ENCODE results near the gene RAB11FIP4. TPM values are rescaled to one million over a fixed set of nuclear protein-coding genes. Genes with fewer than 3 reads are reported as not detected.

The RAB11FIP4 gene
- total and polyA plus RNA-seq, 8 donors, result 6.5 to 42.7 (median 24.5) TPM

- TF ChIP-seq CTCF (IDR thresholded peaks at IDR 0.05), result no peak
- DNase-seq (no peak), ATAC-seq (peak in 2 of 4 donors; percentile 12 to 17), FAIRE-seq (no peak)
- no peaks in the 10 kb centered on the region for H3K27me3 ChIP-seq
- no peaks in the 10 kb centered on the region for H3K36me3 ChIP-seq
- peak overlapping the region; percentile 39 to 90 (median 80) for H3K27ac ChIP-seq
- intact Hi-C loops (cut with DNase I), result no loop called here
- 28 to 33% methylated on average over 8 of the region's 8 CpGs for WGBS, 2 donors
- H3K9me3 ChIP-seq, result no peaks in the 10 kb centered on the region
- peaks cover 9 to 48% (median 28%) of the 10 kb centered on the region in 3 donors for H3K4me1 ChIP-seq
- peak overlapping the region in 1 of 4 donors; percentile 67 for H3K4me3 ChIP-seq
Measured at GRCh38 chr17:31562376-31562840, 170.9 kb downstream of the RAB11FIP4 start.

GRCh38 chr17:31564291-31564690, 172.8 kb downstream of the RAB11FIP4 start:
- TF ChIP-seq CTCF (IDR thresholded peaks at IDR 0.05), result no peak
- 88 to 90% methylated on average over 8 of the region's 8 CpGs for WGBS, 2 donors
- H3K27me3 ChIP-seq, result no peaks in the 10 kb centered on the region
- H3K4me3 ChIP-seq, result no peak overlapping the region
- H3K36me3 ChIP-seq, result no peaks in the 10 kb centered on the region
- no peak for ATAC-seq
- peaks cover 10 to 48% (median 30%) of the 10 kb centered on the region in 3 donors for H3K4me1 ChIP-seq
- intact Hi-C loops (cut with DNase I), result no loop called here
- no peak for DNase-seq
- peak overlapping the region in 3 of 4 donors; percentile 1 to 69 (median 63) for H3K27ac ChIP-seq
- no peak for FAIRE-seq
- H3K9me3 ChIP-seq, result no peaks in the 10 kb centered on the region

- intact Hi-C loops (cut with DNase I), result no loop called here
- TF ChIP-seq CTCF (IDR thresholded peaks at IDR 0.05), result no peak
- DNase-seq, result no peak
- H3K27me3 ChIP-seq, result no peaks in the 10 kb centered on the region
- WGBS, 2 donors, result 63% methylated on average over 6 of the region's 6 CpGs
- no peaks in the 10 kb centered on the region for H3K36me3 ChIP-seq
- H3K4me1 ChIP-seq, result peaks cover 5 to 45% (median 30%) of the 10 kb centered on the region in 3 donors
- no peaks in the 10 kb centered on the region for H3K9me3 ChIP-seq
- FAIRE-seq, result no peak
- H3K4me3 ChIP-seq, result no peak overlapping the region
- peak in 3 of 4 donors; percentile 29 to 45 (median 32) for ATAC-seq
- H3K27ac ChIP-seq, result peak overlapping the region in 2 of 4 donors; percentile 63 to 69
Measured at GRCh38 chr17:31564883-31565301, 173.4 kb downstream of the RAB11FIP4 start.

- Histone ChIP-seq H3K36me3 (no peaks in the 10 kb centered on the region), H3K27me3 (no peaks in the 10 kb centered on the region), H3K4me1 (peaks cover 3 to 39% (median 33%) of the 10 kb centered on the region in 3 donors), H3K9me3 (no peaks in the 10 kb centered on the region), H3K27ac (peak overlapping the region in 2 of 4 donors; percentile 63 to 69), H3K4me3 (no peak overlapping the region)
- no peak for DNase-seq
- 95 to 97% methylated on average over 9 of the region's 9 CpGs for WGBS, 2 donors
- no peak for TF ChIP-seq CTCF (IDR thresholded peaks at IDR 0.05)
- intact Hi-C loops (cut with DNase I), result no loop called here
- no peak for ATAC-seq
- FAIRE-seq, result no peak
Measured at GRCh38 chr17:31565652-31566051, 174.2 kb downstream of the RAB11FIP4 start.

- 70 to 77% methylated on average over 12 of the region's 12 CpGs for WGBS, 2 donors
- Histone ChIP-seq H3K4me1 (peaks cover 3 to 38% (median 28%) of the 10 kb centered on the region in 3 donors), H3K9me3 (no peaks in the 10 kb centered on the region), H3K4me3 (no peak overlapping the region), H3K27me3 (no peaks in the 10 kb centered on the region), H3K27ac (peak overlapping the region in 2 of 4 donors; percentile 37 to 42), H3K36me3 (no peaks in the 10 kb centered on the region)
- intact Hi-C loops (cut with DNase I), result no loop called here
- DNase-seq (no peak), FAIRE-seq (no peak), ATAC-seq (no peak)
- TF ChIP-seq CTCF (IDR thresholded peaks at IDR 0.05), result no peak
Measured at GRCh38 chr17:31566247-31566991, 174.9 kb downstream of the RAB11FIP4 start.

Measured in pancreas (tissue), 10 donors.